A549 (cell line): ENCODE data around the gene CDKN2A. TPM values are rescaled to one million over a fixed set of nuclear protein-coding genes. Genes with fewer than 3 reads are reported as not detected.

Source experiments
- ATAC-seq, 2 experiments: fragments of 200-7000 bp in 1 of 2; fragments of >200 bp in 1 of 2; cut with Nextera tagmentation in 1 of 2; cut with Tn5 transposase in 1 of 2; 3 replicates each; pipeline versions ENCODE4 v1.8.0 to v1.9.1; 2018 to 2020; ENCODE audit warnings: mild to moderate bottlenecking in 1 of 2, moderate library complexity in 1 of 2
- CTCF ChIA-PET: fragments of 300-600 bp; sonication (Branson Sonifier 250); formaldehyde crosslinking; extraction: SDS; loops from one replicate; lab custom pipeline; 2021; ENCODE audit warnings: antibody characterized with exemption, inconsistent platforms; lab: Yijun Ruan, JAX
- POLR2A ChIA-PET: fragments of 350-600 bp; formaldehyde crosslinking; extraction: SDS; loops from one replicate; lab custom pipeline; 2021; ENCODE audit warnings: antibody characterized with exemption, inconsistent platforms; lab: Yijun Ruan, JAX
- DNase-seq, 2 experiments: peaks; one replicate each; pipeline versions ENCODE4 v3.0.0 to v3.0.0-alpha.2; 2011 to 2016; ENCODE audit warnings: low read depth in 1 of 2, low spot score in 1 of 2
- FAIRE-seq: peaks from 2 replicates; lab custom pipeline; 2011; peaks lifted over from hg19 to GRCh38; lab: Jason Lieb, UNC
- H3K27ac ChIP-seq, 2 experiments: fragments of >200 bp; sonication (Bioruptor Twin); formaldehyde crosslinking; 3 replicates each; pipeline ENCODE4 v1.5.1; 2016 to 2017
- H3K4me1 ChIP-seq: fragments of >200 bp; sonication (Bioruptor Twin); formaldehyde crosslinking; 3 replicates; pipeline ENCODE4 v1.6.1; 2016
- H3K4me2 ChIP-seq: fragments of >200 bp; sonication (Bioruptor Twin); formaldehyde crosslinking; 3 replicates; pipeline ENCODE4 v1.6.1; 2016
- H3K4me3 ChIP-seq: fragments of >200 bp; sonication (Bioruptor Twin); formaldehyde crosslinking; 3 replicates; pipeline ENCODE4 v1.5.1; 2016
- H3K9me3 ChIP-seq: fragments of >200 bp; sonication (Bioruptor Twin); formaldehyde crosslinking; 3 replicates; pipeline ENCODE4 v1.6.1; 2016
- BCL3 ChIP-seq: fragments of >200 bp; sonication (Bioruptor Twin); formaldehyde crosslinking; IDR thresholded peaks from 3 replicates; pipeline ENCODE4 v1.6.1; 2016
- BHLHE40 ChIP-seq: IDR thresholded peaks from 2 replicates; pipeline ENCODE4 v1.6.1; 2012; ENCODE audit warnings: low read depth, low read length, inconsistent platforms
- CEBPB ChIP-seq, 2 experiments: fragments of >200 bp in 1 of 2; sonication (Bioruptor Twin) in 1 of 2; formaldehyde crosslinking in 1 of 2; IDR thresholded peaks; 2 replicates each; pipeline ENCODE4 v1.6.1; 2012 to 2016
- ELK1 ChIP-seq: fragments of 150-350 bp; IDR thresholded peaks from 2 replicates; pipeline ENCODE4 v1.6.1; 2014; ENCODE audit warnings: low read depth, mild to moderate bottlenecking, low read length
- EP300 ChIP-seq, 2 experiments: fragments of >200 bp; sonication (Bioruptor Twin); formaldehyde crosslinking; IDR thresholded peaks; 2 replicates in 1 of 2; 3 replicates in 1 of 2; pipeline ENCODE4 v1.6.1; 2016 to 2017
- HDAC2 ChIP-seq: fragments of 200-600 bp; sonication (generic); IDR thresholded peaks from 2 replicates; pipeline ENCODE4 v1.6.1; 2016
- HEYL ChIP-seq: fragments of 250-450 bp; sonication (Bioruptor Pico); IDR thresholded peaks from 2 replicates; pipeline ENCODE4 v1.8.0; 2021; ENCODE audit warnings: mild to moderate bottlenecking, moderate library complexity
- HOXB13 ChIP-seq: fragments of 250-450 bp; sonication (Bioruptor Pico); IDR thresholded peaks from 2 replicates; pipeline ENCODE4 v1.5.0; 2020; ENCODE audit warnings: low read depth, mild to moderate bottlenecking, moderate library complexity
- KDM1A ChIP-seq: fragments of 200-600 bp; sonication (generic); IDR thresholded peaks from 2 replicates; pipeline ENCODE4 v1.6.1; 2016; ENCODE audit warnings: low read depth, mild to moderate bottlenecking
- KDM5A ChIP-seq: fragments of 200-600 bp; sonication (generic); IDR thresholded peaks from 2 replicates; pipeline ENCODE4 v1.6.1; 2016; ENCODE audit warnings: antibody characterized with exemption, mild to moderate bottlenecking
- MAFK ChIP-seq: fragments of 450-650 bp; IDR thresholded peaks from 2 replicates; pipeline ENCODE4 v1.6.1; 2014; ENCODE audit not compliant: partially characterized antibody
- MAZ ChIP-seq: fragments of 150-350 bp; IDR thresholded peaks from 2 replicates; pipeline ENCODE4 v1.6.1; 2014; ENCODE audit warnings: antibody characterized with exemption, low read depth, low read length, borderline replicate concordance
- NPAS2 ChIP-seq: fragments of 250-450 bp; sonication (Bioruptor Pico); IDR thresholded peaks from 2 replicates; pipeline ENCODE4 v1.8.0; 2022; ENCODE audit warnings: mild to moderate bottlenecking, moderate library complexity, borderline replicate concordance
- PHF8 ChIP-seq: fragments of 200-600 bp; sonication (generic); IDR thresholded peaks from 2 replicates; pipeline ENCODE4 v1.6.1; 2016; ENCODE audit warnings: low read depth, mild to moderate bottlenecking, antibody characterized with exemption, moderate library complexity, borderline replicate concordance
- POLR2A ChIP-seq: IDR thresholded peaks from 2 replicates; pipeline ENCODE4 v1.6.1; 2012; ENCODE audit warnings: mild to moderate bottlenecking, low read length
- POLR2AphosphoS2 ChIP-seq: conservative IDR thresholded peaks from 2 replicates; pipeline ENCODE4 v1.6.1; 2012; ENCODE audit warnings: low read length, improper control_type of control experiment, inconsistent platforms
- RARB ChIP-seq: fragments of 250-450 bp; sonication (Bioruptor Pico); IDR thresholded peaks from 2 replicates; pipeline ENCODE4 v1.8.0; 2021; ENCODE audit warnings: mild to moderate bottlenecking, moderate library complexity
- RFX5 ChIP-seq: fragments of 450-650 bp; IDR thresholded peaks from 2 replicates; pipeline ENCODE4 v1.7.1; 2014; ENCODE audit warnings: antibody characterized with exemption, mild to moderate bottlenecking, moderate library complexity
- RNF2 ChIP-seq: fragments of 200-600 bp; sonication (generic); IDR thresholded peaks from 2 replicates; pipeline ENCODE4 v1.6.1; 2016; ENCODE audit warnings: low read depth, mild to moderate bottlenecking, antibody characterized with exemption, moderate library complexity, borderline replicate concordance
- SMC3 ChIP-seq: fragments of >200 bp; sonication (Bioruptor Twin); formaldehyde crosslinking; IDR thresholded peaks from 3 replicates; pipeline ENCODE4 v1.6.1; 2018; ENCODE audit warnings: inconsistent platforms
- SREBF2 ChIP-seq: fragments of 450-650 bp; IDR thresholded peaks from 2 replicates; pipeline ENCODE4 v1.6.1; 2014; ENCODE audit warnings: mild to moderate bottlenecking, moderate library complexity
- TP53 ChIP-seq: fragments of 250-450 bp; sonication (Bioruptor Pico); IDR thresholded peaks from 2 replicates; pipeline ENCODE4 v1.5.0; 2021; ENCODE audit warnings: mild to moderate bottlenecking, moderate library complexity
- USF2 ChIP-seq: fragments of 450-650 bp; IDR thresholded peaks from 2 replicates; pipeline ENCODE4 v1.6.1; 2014; ENCODE audit warnings: antibody characterized with exemption
- ZNF302 ChIP-seq: fragments of 250-450 bp; sonication (Bioruptor Pico); IDR thresholded peaks from 2 replicates; pipeline ENCODE4 v1.9.0; 2021; ENCODE audit warnings: inconsistent platforms, mild to moderate bottlenecking, moderate library complexity
- ZSCAN20 ChIP-seq: fragments of 250-450 bp; sonication (Bioruptor Pico); IDR thresholded peaks from 2 replicates; pipeline ENCODE4 v1.8.0; 2022; ENCODE audit warnings: mild to moderate bottlenecking, moderate library complexity
- WGBS: methylation state at CpG from one replicate; pipeline ENCODE4 v1.1.6; 2017; ENCODE audit errors: missing lambda C conversion rate; 5-methylcytosine and 5-hydroxymethylcytosine counted together
- polyA plus RNA-seq, 4 experiments: library from polyadenylated mRNA; depleted of rRNA in 3 of 4; stranded (reverse); fragments of >200 nt; fragmentation: RNase III in 1 of 4; extraction: RNeasy Plus Mini Kit Qiagen cat#74134 plus additional on column Dnase treatment in 1 of 4; gene quantifications; 2 replicates in 3 of 4; 3 replicates in 1 of 4; pipeline ENCODE4 v1.2.3, GENCODE V29; 2011 to 2017
- TF ChIP-seq, protein P1 (sequence below): IDR thresholded peaks from 2 replicates; pipeline ENCODE4 v1.6.1; 2012

CDKN2A gene
- polyA plus RNA-seq, 2 of the 4 experiments (the other 2 are of a cell fraction), result not detected

GRCh38 chr9:22026696-22027095, 32.5 kb upstream of the CDKN2A start (continued):
- TF ChIP-seq KDM5A, result no peak

GRCh38 chr9:22022396-22022795, 28.2 kb upstream of the CDKN2A start:
- TF ChIP-seq ZNF302 (no peak), EP300 (IDR thresholded peaks at IDR 0.05) (no peak), PHF8 (no peak), HEYL (CRISPR knock-in tag) (no peak), NPAS2 (CRISPR knock-in tag) (no peak), TP53 (CRISPR knock-in tag) (no peak), MAZ (no peak), SREBF2 (no peak), POLR2A (no peak)
- Histone ChIP-seq H3K27ac (no peak overlapping the region), H3K4me3 (no peak overlapping the region), H3K4me2 (no peak overlapping the region), H3K9me3 (no peaks in the 10 kb centered on the region), H3K4me1 (no peaks in the 10 kb centered on the region)
- ATAC-seq (no peak), DNase-seq (no peak), FAIRE-seq (no peak)
- no CpG with 5 or more reads among the region's 3 CpGs for WGBS
- CTCF ChIA-PET, result no interaction called here
- POLR2A ChIA-PET, result no interaction called here

DNA sequence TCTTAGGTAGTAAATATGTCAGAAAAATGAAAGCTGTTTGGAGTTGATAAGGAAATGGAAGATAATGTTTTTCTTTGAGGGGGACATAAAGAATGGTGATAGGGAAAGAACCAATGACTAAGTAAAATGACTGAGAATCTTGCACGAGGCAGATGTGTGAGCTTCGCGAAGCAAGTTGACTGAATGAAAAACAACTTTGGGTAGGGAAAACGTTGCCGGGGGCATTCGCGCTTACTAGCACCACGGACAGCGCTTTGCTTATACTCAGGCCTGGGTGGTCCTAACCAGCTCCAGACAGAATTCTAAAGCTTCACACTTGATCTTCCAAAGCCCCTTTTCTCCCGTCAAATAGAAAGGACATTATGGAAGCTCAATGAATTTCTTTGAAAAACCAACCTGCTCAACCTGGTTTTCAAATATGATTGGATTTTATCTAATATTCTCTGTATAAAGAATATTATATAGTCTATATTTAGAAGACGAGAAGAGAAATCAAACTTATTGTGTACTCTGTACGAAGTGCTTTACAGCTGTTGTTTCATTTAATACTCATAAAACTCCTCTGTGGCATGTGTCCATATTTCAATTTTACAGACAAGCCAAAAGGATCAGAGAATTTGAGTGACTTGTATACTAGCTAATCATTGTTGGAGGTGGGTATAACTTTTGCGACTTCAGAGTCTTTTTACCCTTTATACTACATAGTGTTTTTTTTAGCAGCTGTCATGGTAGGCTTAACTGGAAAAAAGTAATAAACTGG, 16.9 kb upstream of the CDKN2A start:
- no peak for DNase-seq
- no peaks in the 10 kb centered on the region for H3K9me3 ChIP-seq
- H3K4me1 ChIP-seq, result no peaks in the 10 kb centered on the region
- no CpG with 5 or more reads among the region's 13 CpGs for WGBS
- H3K4me3 ChIP-seq, result no peak overlapping the region
- H3K27ac ChIP-seq, result no peak overlapping the region
- TF ChIP-seq RNF2 (no peak), PHF8 (no peak), MAFK (no peak), POLR2AphosphoS2 (no peak), ELK1 (no peak), USF2 (no peak), RARB (no peak)
- ChIA-PET CTCF (no interaction called here), POLR2A (no interaction called here)
- no peak for FAIRE-seq
- ATAC-seq, result no peak
- no peak overlapping the region for H3K4me2 ChIP-seq

DNA sequence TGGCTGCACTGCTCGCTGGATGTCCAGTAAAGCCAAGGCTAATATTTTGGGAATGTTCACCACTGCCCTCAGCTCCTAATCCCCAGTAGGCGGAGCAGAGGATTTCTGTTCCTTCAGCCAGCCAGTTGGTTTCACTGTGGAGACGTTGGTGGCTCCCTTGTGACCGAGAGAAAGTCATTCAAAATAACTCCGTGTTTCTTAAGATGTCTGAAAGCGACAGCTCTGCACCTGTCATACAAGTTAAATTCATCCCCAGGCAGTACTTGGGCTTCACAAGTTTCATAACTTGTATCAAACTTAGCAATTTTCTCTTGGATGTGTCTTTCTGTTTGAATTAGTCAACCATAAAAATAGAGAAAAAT, 15.3 kb upstream of the CDKN2A start:
- H3K4me3 ChIP-seq, result no peak overlapping the region
- POLR2A ChIA-PET, result no interaction called here
- FAIRE-seq (no peak), ATAC-seq (no peak), DNase-seq (no peak)
- no peaks in the 10 kb centered on the region for H3K9me3 ChIP-seq
- no peak for TF ChIP-seq ZSCAN20
- TF ChIP-seq, protein P1, sequence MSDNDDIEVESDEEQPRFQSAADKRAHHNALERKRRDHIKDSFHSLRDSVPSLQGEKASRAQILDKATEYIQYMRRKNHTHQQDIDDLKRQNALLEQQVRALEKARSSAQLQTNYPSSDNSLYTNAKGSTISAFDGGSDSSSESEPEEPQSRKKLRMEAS, result no peak
- no peak for TF ChIP-seq RFX5
- no peak for TF ChIP-seq KDM1A
- no peak for TF ChIP-seq USF2
- TF ChIP-seq HDAC2, result no peak
- TF ChIP-seq KDM5A, result no peak
- TF ChIP-seq SMC3, result no peak
- TF ChIP-seq HOXB13 (CRISPR knock-in tag), result no peak
- no peak for TF ChIP-seq BHLHE40
- no peak for TF ChIP-seq CEBPB (IDR thresholded peaks at IDR 0.05)
- no peak for TF ChIP-seq BCL3
- H3K4me1 ChIP-seq, result no peaks in the 10 kb centered on the region
- no peak overlapping the region for H3K4me2 ChIP-seq
- CTCF ChIA-PET, result no interaction called here
- WGBS, result no CpG with 5 or more reads among the region's 6 CpGs
- H3K27ac ChIP-seq, result no peak overlapping the region
